Endothelial cell of umbilical vein (primary cell): Measurements from ENCODE around the gene CD58.
"Not testable (repeated sequence)": the region's sequence is repeated elsewhere in the genome, so short reads cannot be mapped to it uniquely, and the experiment has no call there.

Experiments used
- EZH2 ChIP-seq: IDR thresholded peaks from 2 replicates; pipeline ENCODE4 v1.6.1; 2012; ENCODE audit warnings: borderline replicate concordance, low read depth, mild to moderate bottlenecking, moderate library complexity, low read length, inconsistent platforms; ENCODE audit not compliant: severe bottlenecking
- MYC ChIP-seq: IDR thresholded peaks from one replicate; pipeline ENCODE4 v1.6.1; 2011; ENCODE audit warnings: mild to moderate bottlenecking, low read depth, low read length
- POLR2A ChIP-seq: IDR thresholded peaks from 2 replicates; pipeline ENCODE4 v1.6.1; 2012; ENCODE audit warnings: low read depth, mild to moderate bottlenecking, control low read depth, low read length
- POLR2AphosphoS5 ChIP-seq: IDR thresholded peaks from 2 replicates; pipeline ENCODE4 v1.6.1; 2012; ENCODE audit warnings: low read depth, mild to moderate bottlenecking, control low read depth, low read length, moderate library complexity; ENCODE audit not compliant: insufficient read depth
- TF ChIP-seq, protein P1 (sequence below), 2 donors: IDR thresholded peaks; 1 replicate in 1 of 2; 2 replicates in 1 of 2; pipeline ENCODE4 v1.5.1; 2011; ENCODE audit warnings: low read length in 2 of 2, mild to moderate bottlenecking in 2 of 2, moderate library complexity in 2 of 2, control low read depth in 1 of 2, inconsistent platforms in 1 of 2, low read depth in 1 of 2; ENCODE audit not compliant: insufficient read depth in 1 of 2; ENCODE audit errors: extremely low read depth in 1 of 2
- TF ChIP-seq, protein P2 (sequence below): IDR thresholded peaks from 2 replicates; pipeline ENCODE4 v1.6.1; 2011; ENCODE audit not compliant: insufficient read depth, insufficient read length

DNA sequence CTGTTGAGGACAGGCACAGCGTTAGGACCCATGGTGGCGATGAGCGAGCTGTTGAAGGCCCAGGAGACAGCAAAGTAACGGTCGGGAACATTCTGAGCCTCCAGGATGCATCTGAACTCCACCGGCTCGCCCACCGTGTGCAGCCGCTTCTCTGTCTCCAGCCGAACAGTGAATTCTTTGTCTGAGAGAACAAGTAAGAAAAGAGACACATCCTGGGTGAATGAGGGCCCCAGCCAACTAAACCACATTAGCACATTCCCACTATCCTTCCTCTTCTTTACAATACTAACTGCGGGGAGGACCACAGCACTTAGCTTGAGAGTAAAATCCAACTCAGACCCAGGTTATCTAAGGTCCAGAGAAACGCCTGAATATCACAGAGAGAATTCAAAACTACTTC is 37.3 kb upstream of the CD58 start:
- TF ChIP-seq, protein P1, sequence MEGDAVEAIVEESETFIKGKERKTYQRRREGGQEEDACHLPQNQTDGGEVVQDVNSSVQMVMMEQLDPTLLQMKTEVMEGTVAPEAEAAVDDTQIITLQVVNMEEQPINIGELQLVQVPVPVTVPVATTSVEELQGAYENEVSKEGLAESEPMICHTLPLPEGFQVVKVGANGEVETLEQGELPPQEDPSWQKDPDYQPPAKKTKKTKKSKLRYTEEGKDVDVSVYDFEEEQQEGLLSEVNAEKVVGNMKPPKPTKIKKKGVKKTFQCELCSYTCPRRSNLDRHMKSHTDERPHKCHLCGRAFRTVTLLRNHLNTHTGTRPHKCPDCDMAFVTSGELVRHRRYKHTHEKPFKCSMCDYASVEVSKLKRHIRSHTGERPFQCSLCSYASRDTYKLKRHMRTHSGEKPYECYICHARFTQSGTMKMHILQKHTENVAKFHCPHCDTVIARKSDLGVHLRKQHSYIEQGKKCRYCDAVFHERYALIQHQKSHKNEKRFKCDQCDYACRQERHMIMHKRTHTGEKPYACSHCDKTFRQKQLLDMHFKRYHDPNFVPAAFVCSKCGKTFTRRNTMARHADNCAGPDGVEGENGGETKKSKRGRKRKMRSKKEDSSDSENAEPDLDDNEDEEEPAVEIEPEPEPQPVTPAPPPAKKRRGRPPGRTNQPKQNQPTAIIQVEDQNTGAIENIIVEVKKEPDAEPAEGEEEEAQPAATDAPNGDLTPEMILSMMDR (IDR thresholded peaks at IDR 0.05; ENCODE audit: extremely low read depth in 1 of 2, insufficient read depth in 1 of 2, low read depth in 1 of 2, low read length in 2 of 2), result not testable (repeated sequence)
- TF ChIP-seq EZH2, POLR2AphosphoS5, POLR2A, MYC: not testable (repeated sequence)
- TF ChIP-seq, protein P2, sequence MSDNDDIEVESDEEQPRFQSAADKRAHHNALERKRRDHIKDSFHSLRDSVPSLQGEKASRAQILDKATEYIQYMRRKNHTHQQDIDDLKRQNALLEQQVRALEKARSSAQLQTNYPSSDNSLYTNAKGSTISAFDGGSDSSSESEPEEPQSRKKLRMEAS, result not testable (repeated sequence)
